Cerebellar nuclear complex (tissue), 1 donor: ENCODE measurements around the gene ACLY.
"Not testable (repeated sequence)": the region's sequence is repeated elsewhere in the genome, so short reads cannot be mapped to it uniquely, and the experiment has no call there.

Source experiments
- DNase-seq, 2 experiments: peaks; one replicate each; lab custom pipeline; 2025; lab: John Stamatoyannopoulos, UW

ACLY gene

GRCh38 chr17:41939693-41940090, 20.9 kb upstream of the ACLY start:
- DNase-seq: no peak

- DNase-seq: no peak
Measured at GRCh38 chr17:41939044-41939692, 20.4 kb upstream of the ACLY start.

- no peak for DNase-seq
Measured at GRCh38 chr17:41937970-41938954, 19.5 kb upstream of the ACLY start.

- DNase-seq: no peak
Measured at GRCh38 chr17:41935641-41936040, 16.9 kb upstream of the ACLY start.

- DNase-seq: no peak
Measured at GRCh38 chr17:41932816-41933389, 14.2 kb upstream of the ACLY start.

- DNase-seq: not testable (repeated sequence)
Measured at GRCh38 chr17:41931715-41932114, 13.0 kb upstream of the ACLY start.

- not testable (repeated sequence) for DNase-seq
Measured at GRCh38 chr17:41930833-41931156, 12.0 kb upstream of the ACLY start.

- peak; percentile 78 to 82 for DNase-seq
Measured at GRCh38 chr17:41930009-41930832, 11.5 kb upstream of the ACLY start, which contains the start of gene ODAD4. Gene ODAD4 (plus strand): TSS chr17:41930617. CDS start chr17:41930724, 107 bp downstream.

- no peak for DNase-seq
Measured at GRCh38 chr17:41928693-41929251, 10.0 kb upstream of the ACLY start.

GRCh38 chr17:41925991-41926590, 7.3 kb upstream of the ACLY start:
- no peak for DNase-seq

GRCh38 chr17:41920580-41920955, 1.8 kb upstream of the ACLY start:
- DNase-seq: no peak

- DNase-seq: no peak
Measured at GRCh38 chr17:41919840-41920579, 1.3 kb upstream of the ACLY start.

- DNase-seq: no peak
Measured at GRCh38 chr17:41919165-41919817, 540 bp upstream of the ACLY start.

- no peak for DNase-seq
Measured at GRCh38 chr17:41917679-41918313, 955 bp downstream of the ACLY start.

GRCh38 chr17:41917192-41917591, 1.6 kb downstream of the ACLY start:
- DNase-seq: no peak

GRCh38 chr17:41915566-41915965, 3.2 kb downstream of the ACLY start:
- DNase-seq: no peak

GRCh38 chr17:41915020-41915419, 3.7 kb downstream of the ACLY start:
- DNase-seq: no peak

GRCh38 chr17:41914358-41914766, 4.4 kb downstream of the ACLY start:
- no peak for DNase-seq

- no peak for DNase-seq
Measured at GRCh38 chr17:41913798-41914197, 5.0 kb downstream of the ACLY start.
